ENCODE measurements around the gene ITPKC. TPM values are rescaled to one million over a fixed set of nuclear protein-coding genes. Genes with fewer than 3 reads are reported as not detected.

Gene ITPKC
- total RNA-seq, 1 donor from 2014 or later, result 51.6 TPM

- no peak for TF ChIP-seq CTCF (IDR thresholded peaks at IDR 0.05)
- Histone ChIP-seq H3K9me3 (no peaks in the 10 kb centered on the region), H3K4me1 (peaks cover 30% of the 10 kb centered on the region), H3K27me3 (no peaks in the 10 kb centered on the region), H3K4me3 (no peak overlapping the region), H3K36me3 (peaks cover 18% of the 10 kb centered on the region), H3K27ac (peak overlapping the region; percentile 78)
- intact Hi-C loops (cut with DNase I), result no loop called here
- DNase-seq, result peak; percentile 61
- no peak for ATAC-seq
Observed at GRCh38 chr19:40743926-40744325, 27.0 kb downstream of the ITPKC start.

DNA sequence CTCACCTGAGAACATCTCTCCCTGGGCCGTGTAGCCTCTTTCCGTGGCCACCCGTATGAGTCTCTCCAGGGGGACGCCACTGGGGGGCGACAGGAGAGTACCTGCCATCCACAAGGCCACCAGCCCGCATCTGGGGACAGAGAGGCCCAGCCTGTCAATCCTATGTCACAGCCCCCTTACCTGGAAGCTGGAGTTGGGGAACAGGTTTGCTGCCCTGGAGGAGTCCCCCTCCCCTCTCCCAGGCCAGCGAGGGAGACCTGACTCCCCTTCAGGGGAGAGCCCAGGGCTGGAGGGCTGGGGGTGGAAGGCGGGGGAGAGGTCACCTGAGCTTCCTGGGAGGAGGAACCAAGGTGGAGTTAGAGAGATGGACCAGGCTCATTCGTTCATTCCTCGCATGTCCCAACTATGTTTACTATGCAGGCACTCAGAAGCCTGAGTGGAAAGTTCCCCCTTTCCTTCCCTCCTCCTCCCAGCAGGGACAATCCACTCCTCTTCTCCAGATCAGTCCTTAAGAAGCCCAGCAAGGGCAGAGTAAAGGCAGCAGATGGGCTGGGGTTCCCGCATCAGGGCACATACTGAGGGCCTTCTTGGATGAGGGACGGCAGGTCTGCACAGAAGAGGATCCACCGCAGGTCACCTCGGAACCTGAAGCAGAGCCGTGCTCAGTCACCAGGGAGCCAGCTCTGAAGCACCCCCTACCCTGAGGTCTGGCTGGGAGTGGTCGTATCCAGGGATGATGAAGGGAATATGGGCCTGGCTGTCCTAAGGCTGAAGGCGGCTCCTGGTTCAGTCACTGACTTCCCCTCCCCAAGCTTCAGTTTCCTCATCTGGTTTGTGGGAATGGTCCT lies 27.9 kb downstream of the ITPKC start:
- H3K4me1 ChIP-seq, result peaks cover 39% of the 10 kb centered on the region
- peak overlapping the region; percentile 9 for H3K4me3 ChIP-seq
- intact Hi-C loops (cut with DNase I), result no loop called here
- H3K36me3 ChIP-seq, result peaks cover 10% of the 10 kb centered on the region
- peak; percentile 22 for TF ChIP-seq CTCF (IDR thresholded peaks at IDR 0.05)
- H3K27me3 ChIP-seq, result no peaks in the 10 kb centered on the region
- peak overlapping the region; percentile 78 for H3K27ac ChIP-seq
- peak; percentile 86 for DNase-seq
- H3K9me3 ChIP-seq, result no peaks in the 10 kb centered on the region
- peak; percentile 83 for ATAC-seq

GRCh38 chr19:40745402-40745780 lies 28.5 kb downstream of the ITPKC start:
- H3K27ac ChIP-seq, result peak overlapping the region; percentile 78
- H3K9me3 ChIP-seq, result no peaks in the 10 kb centered on the region
- H3K27me3 ChIP-seq, result no peaks in the 10 kb centered on the region
- DNase-seq (no peak), ATAC-seq (no peak)
- intact Hi-C loops (cut with DNase I), result no loop called here
- H3K4me1 ChIP-seq, result peaks cover 40% of the 10 kb centered on the region
- no peak for TF ChIP-seq CTCF (IDR thresholded peaks at IDR 0.05)
- peak overlapping the region; percentile 9 for H3K4me3 ChIP-seq
- H3K36me3 ChIP-seq, result peaks cover 4% of the 10 kb centered on the region

- TF ChIP-seq CTCF (IDR thresholded peaks at IDR 0.05), result no peak
- peaks cover 41% of the 10 kb centered on the region for H3K4me1 ChIP-seq
- DNase-seq (no peak), ATAC-seq (no peak)
- intact Hi-C loops (cut with DNase I), result no loop called here
- no peak overlapping the region for H3K4me3 ChIP-seq
- H3K27ac ChIP-seq, result no peak overlapping the region
- no peaks in the 10 kb centered on the region for H3K36me3 ChIP-seq
- H3K9me3 ChIP-seq, result no peaks in the 10 kb centered on the region
- no peaks in the 10 kb centered on the region for H3K27me3 ChIP-seq
Observed at GRCh38 chr19:40747536-40747935, 30.6 kb downstream of the ITPKC start.

GRCh38 chr19:40750058-40750873 lies 33.4 kb downstream of the ITPKC start, which contains the start of gene ACTMAP:
ACTMAP (minus strand) TSS chr19:40750477; CDS start chr19:40749803, 674 bp downstream.
- H3K36me3 ChIP-seq, result peaks cover 2% of the 10 kb centered on the region
- H3K27me3 ChIP-seq, result no peaks in the 10 kb centered on the region
- peak within 1 kb of the TSS; percentile 92 for H3K27ac ChIP-seq
- H3K9me3 ChIP-seq, result no peaks in the 10 kb centered on the region
- peak; percentile 94 for ATAC-seq
- DNase-seq, result peak; percentile 99
- H3K4me1 ChIP-seq, result peaks cover 58% of the 10 kb centered on the region
- no peak for TF ChIP-seq CTCF (IDR thresholded peaks at IDR 0.05)
- intact Hi-C loops (cut with DNase I), result no loop called here
- H3K4me3 ChIP-seq, result peak within 1 kb of the TSS; percentile 63
